ENCODE measurements around the gene FAM217B. TPM values are rescaled to one million over a fixed set of nuclear protein-coding genes. Genes with fewer than 3 reads are reported as not detected.

Gene FAM217B
- total RNA-seq, 4 donors from 2014 or later = 9.4 to 15.9 (median 12.9) TPM

GRCh38 chr20:59985164-59985563 lies 45.0 kb downstream of the FAM217B start:
- H3K27me3 ChIP-seq = no peaks in the 10 kb centered on the region
- H3K4me1 ChIP-seq = no peaks in the 10 kb centered on the region
- DNase-seq = no peak
- H3K27ac ChIP-seq = no peak overlapping the region
- no peaks in the 10 kb centered on the region for H3K36me3 ChIP-seq
- intact Hi-C loops (cut with DNase I) = no loop called here
- TF ChIP-seq POLR2A (IDR thresholded peaks at IDR 0.05) (no peak), CTCF (IDR thresholded peaks at IDR 0.05) (no peak)
- H3K4me3 ChIP-seq (replicated peaks in 1 of 3) = no peak overlapping the region
- 82 to 87% methylated on average over 8 of the region's 8 CpGs for WGBS, 2 donors
- no peaks in the 10 kb centered on the region for H3K9me3 ChIP-seq

GRCh38 chr20:59985864-59986263 lies 45.7 kb downstream of the FAM217B start:
- no peaks in the 10 kb centered on the region for H3K4me1 ChIP-seq
- no peak for DNase-seq
- no peaks in the 10 kb centered on the region for H3K27me3 ChIP-seq
- H3K36me3 ChIP-seq = no peaks in the 10 kb centered on the region
- TF ChIP-seq CTCF (IDR thresholded peaks at IDR 0.05) (no peak), POLR2A (IDR thresholded peaks at IDR 0.05) (no peak)
- 97 to 100% methylated on average over 3 of the region's 3 CpGs for WGBS, 2 donors
- intact Hi-C loops (cut with DNase I) = no loop called here
- H3K27ac ChIP-seq = no peak overlapping the region
- no peak overlapping the region for H3K4me3 ChIP-seq (replicated peaks in 1 of 3)
- no peaks in the 10 kb centered on the region for H3K9me3 ChIP-seq

- H3K27me3 ChIP-seq = no peaks in the 10 kb centered on the region
- H3K9me3 ChIP-seq = no peaks in the 10 kb centered on the region
- WGBS, 2 donors = 82 to 84% methylated on average over 7 of the region's 7 CpGs
- no peaks in the 10 kb centered on the region for H3K36me3 ChIP-seq
- intact Hi-C loops (cut with DNase I) = no loop called here
- DNase-seq = no peak
- H3K4me1 ChIP-seq = no peaks in the 10 kb centered on the region
- TF ChIP-seq POLR2A (IDR thresholded peaks at IDR 0.05) = no peak
- TF ChIP-seq CTCF (IDR thresholded peaks at IDR 0.05) = no peak
- H3K4me3 ChIP-seq (replicated peaks in 1 of 3) = no peak overlapping the region
- no peak overlapping the region for H3K27ac ChIP-seq
Measured at GRCh38 chr20:59987135-59987534, 46.9 kb downstream of the FAM217B start.

GRCh38 chr20:59988141-59988540 lies 48.0 kb downstream of the FAM217B start:
- Histone ChIP-seq H3K27me3 (no peaks in the 10 kb centered on the region), H3K27ac (no peak overlapping the region), H3K4me3 (replicated peaks in 1 of 3) (no peak overlapping the region), H3K9me3 (no peaks in the 10 kb centered on the region), H3K4me1 (no peaks in the 10 kb centered on the region), H3K36me3 (no peaks in the 10 kb centered on the region)
- intact Hi-C loops (cut with DNase I) = no loop called here
- WGBS, 2 donors = 26 to 34% methylated on average over 4 to 5 of the region's 5 CpGs
- TF ChIP-seq POLR2A (IDR thresholded peaks at IDR 0.05) (no peak), CTCF (IDR thresholded peaks at IDR 0.05) (no peak)
- DNase-seq = peak; percentile 87 to 91

GRCh38 chr20:59992526-59993084 lies 52.4 kb downstream of the FAM217B start:
- intact Hi-C loops (cut with DNase I) = no loop called here
- no peaks in the 10 kb centered on the region for H3K27me3 ChIP-seq
- TF ChIP-seq POLR2A (IDR thresholded peaks at IDR 0.05) (no peak), CTCF (IDR thresholded peaks at IDR 0.05) (no peak)
- H3K4me3 ChIP-seq (replicated peaks in 1 of 3) = no peak overlapping the region
- no peak overlapping the region for H3K27ac ChIP-seq
- WGBS, 2 donors = 78 to 81% methylated on average over 4 of the region's 4 CpGs
- H3K9me3 ChIP-seq = no peaks in the 10 kb centered on the region
- no peak for DNase-seq
- H3K4me1 ChIP-seq = no peaks in the 10 kb centered on the region
- H3K36me3 ChIP-seq = no peaks in the 10 kb centered on the region
